ENCODE measurements around the gene LCP2.

DNA sequence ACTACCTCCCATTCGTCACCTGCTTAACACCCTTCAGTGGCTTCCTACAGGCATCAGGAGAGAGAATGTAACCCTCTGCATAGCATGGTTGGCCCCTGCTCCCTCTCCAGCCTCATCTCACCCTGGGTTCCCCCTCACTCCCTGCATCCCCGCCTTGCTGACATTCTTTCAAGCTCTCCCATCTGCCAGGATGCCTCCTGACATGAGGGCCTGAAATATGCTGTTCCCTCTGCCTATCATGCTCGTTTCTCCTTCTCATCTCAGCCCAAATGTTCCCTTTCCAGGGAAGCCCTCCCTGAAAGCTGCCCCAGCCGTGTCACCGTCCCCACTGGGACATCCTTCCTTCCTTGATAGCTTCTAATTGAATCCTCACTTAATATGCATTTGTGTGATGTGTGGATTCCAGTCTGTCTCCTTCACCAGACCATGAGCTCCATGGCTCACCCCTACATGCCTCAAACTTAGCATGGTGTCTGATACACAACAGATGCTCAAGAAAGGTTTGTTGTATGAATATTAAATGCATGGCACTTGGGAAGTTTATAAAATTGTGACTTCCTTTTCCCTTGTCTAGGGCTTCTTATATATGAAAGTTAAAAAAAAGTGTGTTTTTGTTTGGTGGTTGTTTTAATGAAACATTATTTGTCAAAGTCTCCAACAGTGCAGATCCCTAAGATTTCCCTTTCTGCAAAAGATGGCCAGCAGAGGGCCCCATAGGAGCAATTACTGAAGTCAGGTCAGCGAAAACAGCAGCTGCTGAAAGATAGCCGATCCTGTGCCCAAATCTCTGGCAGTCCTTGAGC lies 72.0 kb downstream of the LCP2 start:
- no peak for TF ChIP-seq CEBPB (IDR thresholded peaks at IDR 0.05; ENCODE audit: low read depth, low read length)
- TF ChIP-seq CREB1 (IDR thresholded peaks at IDR 0.05) = no peak
- TF ChIP-seq EZH2 (IDR thresholded peaks at IDR 0.05; ENCODE audit: low read depth, low read length, severe bottlenecking) = no peak
- TF ChIP-seq, protein P1, sequence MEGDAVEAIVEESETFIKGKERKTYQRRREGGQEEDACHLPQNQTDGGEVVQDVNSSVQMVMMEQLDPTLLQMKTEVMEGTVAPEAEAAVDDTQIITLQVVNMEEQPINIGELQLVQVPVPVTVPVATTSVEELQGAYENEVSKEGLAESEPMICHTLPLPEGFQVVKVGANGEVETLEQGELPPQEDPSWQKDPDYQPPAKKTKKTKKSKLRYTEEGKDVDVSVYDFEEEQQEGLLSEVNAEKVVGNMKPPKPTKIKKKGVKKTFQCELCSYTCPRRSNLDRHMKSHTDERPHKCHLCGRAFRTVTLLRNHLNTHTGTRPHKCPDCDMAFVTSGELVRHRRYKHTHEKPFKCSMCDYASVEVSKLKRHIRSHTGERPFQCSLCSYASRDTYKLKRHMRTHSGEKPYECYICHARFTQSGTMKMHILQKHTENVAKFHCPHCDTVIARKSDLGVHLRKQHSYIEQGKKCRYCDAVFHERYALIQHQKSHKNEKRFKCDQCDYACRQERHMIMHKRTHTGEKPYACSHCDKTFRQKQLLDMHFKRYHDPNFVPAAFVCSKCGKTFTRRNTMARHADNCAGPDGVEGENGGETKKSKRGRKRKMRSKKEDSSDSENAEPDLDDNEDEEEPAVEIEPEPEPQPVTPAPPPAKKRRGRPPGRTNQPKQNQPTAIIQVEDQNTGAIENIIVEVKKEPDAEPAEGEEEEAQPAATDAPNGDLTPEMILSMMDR (IDR thresholded peaks at IDR 0.05; ENCODE audit: control extremely low read depth in 1 of 3, insufficient read depth in 1 of 3, low read depth in 1 of 3, low read length in 3 of 3) = peak; percentile 29 to 85 (median 65)
- TF ChIP-seq, protein P2, sequence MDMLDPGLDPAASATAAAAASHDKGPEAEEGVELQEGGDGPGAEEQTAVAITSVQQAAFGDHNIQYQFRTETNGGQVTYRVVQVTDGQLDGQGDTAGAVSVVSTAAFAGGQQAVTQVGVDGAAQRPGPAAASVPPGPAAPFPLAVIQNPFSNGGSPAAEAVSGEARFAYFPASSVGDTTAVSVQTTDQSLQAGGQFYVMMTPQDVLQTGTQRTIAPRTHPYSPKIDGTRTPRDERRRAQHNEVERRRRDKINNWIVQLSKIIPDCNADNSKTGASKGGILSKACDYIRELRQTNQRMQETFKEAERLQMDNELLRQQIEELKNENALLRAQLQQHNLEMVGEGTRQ (IDR thresholded peaks at IDR 0.05; ENCODE audit: low read length) = no peak
- no peak for TF ChIP-seq POLR2AphosphoS5 (IDR thresholded peaks at IDR 0.05; ENCODE audit: low read depth, low read length)
- TF ChIP-seq KDM1A (IDR thresholded peaks at IDR 0.05; ENCODE audit: borderline replicate concordance, low read length) = no peak

Data from H1 (cell line).